SK-N-SH (cell line): ENCODE data around the gene CCR5AS.
A peak's percentile ranks its signal among the peaks of the same experiment; 100 is the strongest.

Experiments used
- CTCF ChIA-PET: fragments of 300-600, 350-600 bp; formaldehyde crosslinking; extraction: SDS; loops from one replicate; lab custom pipeline; 2021; lab: Yijun Ruan, JAX
- POLR2A ChIA-PET: fragments of 350-600 bp; sonication (Branson Sonifier 250); formaldehyde crosslinking; extraction: SDS; loops from one replicate; lab custom pipeline; 2020; ENCODE audit warnings: antibody characterized with exemption, inconsistent platforms; lab: Yijun Ruan, JAX
- DNase-seq: peaks from one replicate; pipeline ENCODE4 v3.0.0; 2012
- H2AFZ ChIP-seq: fragments of 200-600 bp; sonication (generic); 2 replicates; pipeline ENCODE4 v1.8.1; 2016; ENCODE audit warnings: antibody characterized with exemption, mild to moderate bottlenecking, low read depth
- H3F3A ChIP-seq: fragments of 200-600 bp; sonication (generic); replicated peaks from 2 replicates; pipeline ENCODE3; 2016; ENCODE audit warnings: antibody characterized with exemption, mild to moderate bottlenecking; ENCODE audit not compliant: insufficient read depth
- H3K27ac ChIP-seq, 2 experiments: fragments of 200-500 bp in 1 of 2; fragments of 200-600 bp in 1 of 2; sonication (Bioruptor generic) in 1 of 2; sonication (generic), shearing (Covaris generic) in 1 of 2; 2 replicates each; pipeline versions ENCODE4 v1.5.1 to v1.6.1; 2014 to 2016; ENCODE audit warnings: low read depth in 2 of 2, inconsistent platforms in 1 of 2, low read length in 1 of 2, mild to moderate bottlenecking in 1 of 2, mixed read lengths in 1 of 2
- H3K27me3 ChIP-seq: fragments of 200-600 bp; sonication (generic), shearing (Covaris generic); 2 replicates; pipeline ENCODE4 v1.6.1; 2016; ENCODE audit warnings: mixed run types; ENCODE audit not compliant: insufficient read depth
- H3K36me3 ChIP-seq, 2 experiments: fragments of 200-500 bp in 1 of 2; fragments of 200-600 bp in 1 of 2; sonication (Bioruptor generic) in 1 of 2; sonication (generic) in 1 of 2; replicated peaks in 1 of 2; 2 replicates each; pipeline versions ENCODE3 to v1.5.1; 2014 to 2016; ENCODE audit warnings: low read length in 1 of 2, mild to moderate bottlenecking in 1 of 2; ENCODE audit not compliant: insufficient read depth in 2 of 2, control insufficient read depth in 1 of 2
- H3K4me1 ChIP-seq, 2 experiments: fragments of 200-500 bp in 1 of 2; fragments of 200-600 bp in 1 of 2; sonication (Bioruptor generic) in 1 of 2; sonication (generic), shearing (Covaris generic) in 1 of 2; 2 replicates each; pipeline versions ENCODE4 v1.5.1 to v1.6.1; 2014 to 2016; ENCODE audit warnings: low read depth in 1 of 2, low read length in 1 of 2, mixed run types in 1 of 2; ENCODE audit not compliant: insufficient read depth in 2 of 2, control insufficient read depth in 1 of 2
- H3K4me2 ChIP-seq: fragments of 200-600 bp; sonication (generic), shearing (Covaris generic); 2 replicates; pipeline ENCODE4 v1.6.1; 2017; ENCODE audit warnings: mixed run types
- H3K4me3 ChIP-seq, 2 experiments: fragments of 200-500 bp in 1 of 2; fragments of 200-600 bp in 1 of 2; sonication (Bioruptor generic) in 1 of 2; sonication (generic), shearing (Covaris generic) in 1 of 2; 2 replicates each; pipeline versions ENCODE4 v1.5.1 to v1.8.1; 2014 to 2016; ENCODE audit warnings: low read depth in 2 of 2, inconsistent platforms in 1 of 2, low read length in 1 of 2, mild to moderate bottlenecking in 1 of 2, mixed read lengths in 1 of 2, moderate library complexity in 1 of 2
- H3K79me2 ChIP-seq: fragments of 200-600 bp; sonication (generic); 2 replicates; pipeline ENCODE4 v1.8.1; 2017; ENCODE audit warnings: mild to moderate bottlenecking; ENCODE audit not compliant: insufficient read depth
- H3K9ac ChIP-seq: fragments of 200-600 bp; sonication (generic); 2 replicates; pipeline ENCODE4 v1.6.1; 2017; ENCODE audit warnings: mixed run types
- H3K9me2 ChIP-seq: fragments of 200-600 bp; sonication (generic); 2 replicates; pipeline ENCODE4 v1.6.1; 2017; ENCODE audit warnings: mixed run types
- H3K9me3 ChIP-seq: fragments of 200-600 bp; sonication (generic); 2 replicates; pipeline ENCODE4 v1.6.1; 2017; ENCODE audit warnings: mixed run types, mild to moderate bottlenecking, moderate library complexity
- H4K20me1 ChIP-seq: fragments of 200-600 bp; sonication (generic); 2 replicates; pipeline ENCODE4 v1.6.1; 2017; ENCODE audit warnings: mild to moderate bottlenecking, mixed run types; ENCODE audit not compliant: insufficient read depth
- CHD2 ChIP-seq: fragments of 150-350 bp; IDR thresholded peaks from 2 replicates; pipeline ENCODE4 v1.6.1; 2018; ENCODE audit warnings: low read length; ENCODE audit not compliant: partially characterized antibody
- CTCF ChIP-seq: fragments of 200-600 bp; sonication (generic); IDR thresholded peaks from 2 replicates; pipeline ENCODE4 v1.6.1; 2017; ENCODE audit warnings: antibody characterized with exemption, mild to moderate bottlenecking, moderate library complexity
- ELF1 ChIP-seq: IDR thresholded peaks from 2 replicates; pipeline ENCODE4 v1.4.0; 2012
- EP300 ChIP-seq, 2 experiments: IDR thresholded peaks; 2 replicates each; pipeline versions ENCODE4 v1.4.0 to v1.6.1; 2012; ENCODE audit warnings: borderline replicate concordance in 1 of 2, low read depth in 1 of 2, low read length in 1 of 2
- EZH2phosphoT487 ChIP-seq: fragments of 200-600 bp; sonication (generic); IDR thresholded peaks from 2 replicates; pipeline ENCODE4 v1.6.1; 2017; ENCODE audit warnings: low read depth, mixed run types, mild to moderate bottlenecking, antibody characterized with exemption, moderate library complexity, borderline replicate concordance
- FOSL2 ChIP-seq: IDR thresholded peaks from 2 replicates; pipeline ENCODE4 v1.4.0; 2012; ENCODE audit warnings: low read depth, mild to moderate bottlenecking, moderate library complexity, borderline replicate concordance
- FOXJ3 ChIP-seq: sonication (generic); formaldehyde crosslinking; IDR thresholded peaks from 2 replicates; pipeline ENCODE4 v1.5.1; 2020; ENCODE audit warnings: mild to moderate bottlenecking, missing genetic modification reagents
- GATA2 ChIP-seq: sonication (generic); formaldehyde crosslinking; IDR thresholded peaks from 2 replicates; pipeline ENCODE4 v1.5.0; 2020; ENCODE audit warnings: mild to moderate bottlenecking, missing genetic modification reagents
- MAX ChIP-seq: IDR thresholded peaks from 2 replicates; pipeline ENCODE4 v1.4.0; 2012; ENCODE audit warnings: low read depth
- NFIC ChIP-seq: IDR thresholded peaks from 2 replicates; pipeline ENCODE4 v1.4.0; 2012; ENCODE audit warnings: borderline replicate concordance
- POLR2AphosphoS5 ChIP-seq: IDR thresholded peaks from 2 replicates; pipeline ENCODE4 v1.6.1; 2012; ENCODE audit warnings: low read depth, low read length
- RAD21 ChIP-seq: IDR thresholded peaks from 2 replicates; pipeline ENCODE4 v1.6.1; 2012; ENCODE audit warnings: mild to moderate bottlenecking, low read length
- RCOR1 ChIP-seq: fragments of 150-350 bp; IDR thresholded peaks from 2 replicates; pipeline ENCODE4 v1.6.1; 2017; ENCODE audit warnings: antibody characterized with exemption, low read length
- RFX5 ChIP-seq: IDR thresholded peaks from 2 replicates; pipeline ENCODE4 v1.6.1; 2012; ENCODE audit warnings: mild to moderate bottlenecking, improper control_type of control experiment, low read length
- RXRA ChIP-seq: IDR thresholded peaks from 2 replicates; pipeline ENCODE4 v1.4.0; 2012; ENCODE audit warnings: low read depth, mild to moderate bottlenecking, borderline replicate concordance
- SMC3 ChIP-seq: IDR thresholded peaks from 2 replicates; pipeline ENCODE4 v1.6.1; 2012; ENCODE audit warnings: low read depth, low read length, improper control_type of control experiment
- TAF1 ChIP-seq: IDR thresholded peaks from 2 replicates; pipeline ENCODE4 v1.6.1; 2012; ENCODE audit warnings: low read depth, mild to moderate bottlenecking, low read length, moderate library complexity, borderline replicate concordance
- TCF12 ChIP-seq: IDR thresholded peaks from 2 replicates; pipeline ENCODE4 v1.4.0; 2012
- YY1 ChIP-seq: IDR thresholded peaks from 2 replicates; pipeline ENCODE4 v1.4.0; 2012; ENCODE audit warnings: low read depth, mild to moderate bottlenecking
- WGBS: methylation state at CpG from one replicate; pipeline ENCODE4 v1.1.6; 2017; ENCODE audit warnings: low lambda C conversion rate; 5-methylcytosine and 5-hydroxymethylcytosine counted together
- TF ChIP-seq, protein P1 (sequence below): IDR thresholded peaks from 2 replicates; pipeline ENCODE4; 2012
- TF ChIP-seq, protein P2 (sequence below): fragments of 150-350 bp; IDR thresholded peaks from 2 replicates; pipeline ENCODE4 v1.6.1; 2017; ENCODE audit warnings: antibody characterized with exemption, low read length, low read depth, borderline replicate concordance

CCR5AS gene

DNA sequence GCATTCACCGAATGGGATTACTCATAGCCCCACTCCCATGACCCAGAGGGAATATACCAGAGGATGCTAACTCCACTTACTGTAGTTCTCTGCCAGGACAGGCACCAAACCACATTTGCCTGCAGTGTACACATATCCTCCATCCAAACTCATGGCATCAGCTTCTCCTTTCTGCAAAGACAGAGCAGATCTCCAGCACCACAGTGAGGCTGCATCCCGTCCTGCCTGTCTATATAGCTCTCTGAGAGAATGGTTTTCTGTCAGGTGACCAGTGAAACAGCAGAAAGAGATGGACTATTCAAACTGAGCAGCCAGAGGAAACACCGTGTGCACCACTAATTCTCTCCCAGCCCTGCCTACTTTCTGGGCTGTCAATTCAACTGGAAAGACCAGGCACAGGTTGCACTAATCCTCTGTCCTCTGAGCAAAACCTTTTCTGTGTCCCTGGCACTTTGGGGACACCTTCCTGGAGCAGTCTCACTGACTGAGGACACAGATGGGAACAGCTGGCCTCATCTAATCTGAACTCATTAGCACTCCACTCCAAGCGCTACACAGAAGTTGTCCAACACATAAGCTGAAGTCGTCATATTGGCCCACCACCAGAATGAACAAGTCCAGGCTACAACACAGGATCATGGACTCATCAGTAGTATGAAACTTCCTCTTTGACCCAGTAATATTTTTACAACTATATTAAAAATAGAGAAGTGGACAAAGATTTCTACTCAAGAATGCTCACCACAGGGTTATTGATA, 40.5 kb upstream of the CCR5AS start:
- WGBS: 23% methylated on average over 5 of the region's 5 CpGs
- ChIA-PET POLR2A (no interaction called here), CTCF (no interaction called here)

DNA sequence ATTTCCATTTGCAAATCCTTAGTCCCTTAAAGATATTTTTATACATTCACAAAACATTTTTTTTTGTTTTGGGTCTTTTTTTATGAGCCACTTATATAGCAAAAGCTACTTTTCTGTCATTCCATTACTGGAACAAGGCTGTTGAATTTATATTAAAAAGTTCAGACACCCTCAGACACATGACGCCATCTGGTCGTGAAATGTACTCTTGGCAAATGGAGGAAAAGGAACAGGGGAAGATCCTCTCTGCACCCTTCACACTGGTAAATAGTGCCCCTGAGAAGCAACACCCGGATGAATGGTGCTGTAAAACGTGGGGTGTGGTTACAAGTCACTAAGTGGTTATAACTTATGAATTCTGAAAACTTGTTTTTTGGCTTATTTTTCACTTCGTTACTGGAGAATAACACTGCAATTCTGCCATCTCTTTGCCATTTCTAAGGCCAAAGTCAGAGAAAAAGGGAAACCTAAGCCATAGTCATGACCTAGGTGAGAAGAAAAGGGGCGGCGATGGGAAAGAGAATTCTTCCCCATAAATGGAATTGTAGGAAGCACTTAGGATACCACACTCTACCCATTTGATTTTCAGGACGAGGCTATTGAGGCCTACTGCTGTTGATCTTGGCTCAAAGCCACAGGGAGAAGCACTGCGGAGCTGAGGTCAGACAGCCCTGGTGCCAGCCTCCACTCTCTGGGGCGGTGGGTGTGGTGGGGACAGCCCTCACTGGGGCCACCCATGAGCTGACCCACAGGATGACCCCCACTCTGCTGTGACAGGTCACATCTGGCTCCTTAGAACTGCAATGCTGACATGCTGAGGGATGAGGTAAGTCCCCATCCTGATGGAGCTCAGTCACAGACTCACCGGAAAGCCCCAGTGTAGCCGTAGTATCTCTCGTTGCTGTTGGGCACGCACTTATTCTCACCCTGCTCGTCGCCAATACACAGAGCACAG, 36.0 kb upstream of the CCR5AS start:
- peak; percentile 46 for DNase-seq
- CTCF ChIA-PET: interaction anchor here (0.6 to 1.3 kb wide), 16 partner anchors 9 to 807 kb away, joined by 3 to 6 read pairs (median 3); partner anchors contain the start of gene LTF

More for the DNA sequence above, 40.5 kb upstream of the CCR5AS start:
- Histone ChIP-seq H3K9me3 (no peaks in the 10 kb centered on the region), H3F3A (no peaks in the 10 kb centered on the region), H3K27me3 (no peaks in the 10 kb centered on the region), H4K20me1 (no peaks in the 10 kb centered on the region), H3K4me1 (no peaks in the 10 kb centered on the region), H3K4me2 (no peak overlapping the region), H3K27ac (no peak overlapping the region), H2AFZ (no peak overlapping the region), H3K79me2 (no peaks in the 10 kb centered on the region), H3K9me2 (no peaks in the 10 kb centered on the region), H3K36me3 (no peaks in the 10 kb centered on the region), H3K9ac (no peak overlapping the region), H3K4me3 (no peak overlapping the region)
- DNase-seq: no peak
- TF ChIP-seq NFIC: no peak
- no peak for TF ChIP-seq RFX5
- no peak for TF ChIP-seq POLR2AphosphoS5
- TF ChIP-seq, protein P1, sequence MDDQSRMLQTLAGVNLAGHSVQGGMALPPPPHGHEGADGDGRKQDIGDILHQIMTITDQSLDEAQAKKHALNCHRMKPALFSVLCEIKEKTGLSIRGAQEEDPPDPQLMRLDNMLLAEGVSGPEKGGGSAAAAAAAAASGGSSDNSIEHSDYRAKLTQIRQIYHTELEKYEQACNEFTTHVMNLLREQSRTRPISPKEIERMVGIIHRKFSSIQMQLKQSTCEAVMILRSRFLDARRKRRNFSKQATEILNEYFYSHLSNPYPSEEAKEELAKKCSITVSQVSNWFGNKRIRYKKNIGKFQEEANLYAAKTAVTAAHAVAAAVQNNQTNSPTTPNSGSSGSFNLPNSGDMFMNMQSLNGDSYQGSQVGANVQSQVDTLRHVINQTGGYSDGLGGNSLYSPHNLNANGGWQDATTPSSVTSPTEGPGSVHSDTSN: no peak
- TF ChIP-seq EP300 (IDR thresholded peaks at IDR 0.05; ENCODE audit: borderline replicate concordance in 1 of 2, low read depth in 1 of 2, low read length in 1 of 2): no peak
- no peak for TF ChIP-seq RAD21
- TF ChIP-seq TCF12: no peak
- TF ChIP-seq FOSL2: no peak
- TF ChIP-seq RCOR1: no peak
- no peak for TF ChIP-seq ELF1
- no peak for TF ChIP-seq EZH2phosphoT487
- TF ChIP-seq CHD2: no peak
- no peak for TF ChIP-seq FOXJ3 (CRISPR knock-in tag)
- TF ChIP-seq TAF1: no peak
- TF ChIP-seq RXRA: no peak
- no peak for TF ChIP-seq GATA2 (CRISPR knock-in tag)

More for the DNA sequence above, 36.0 kb upstream of the CCR5AS start:
- H2AFZ ChIP-seq: no peak overlapping the region
- no peak overlapping the region for H3K4me2 ChIP-seq
- no peaks in the 10 kb centered on the region for H3K4me1 ChIP-seq
- H3K36me3 ChIP-seq: no peaks in the 10 kb centered on the region
- no peaks in the 10 kb centered on the region for H4K20me1 ChIP-seq
- no peak overlapping the region for H3K9ac ChIP-seq
- H3K27ac ChIP-seq: no peak overlapping the region
- 46% methylated on average over 16 of the region's 16 CpGs for WGBS
- H3K79me2 ChIP-seq: no peaks in the 10 kb centered on the region
- TF ChIP-seq FOXJ3 (CRISPR knock-in tag) (no peak), EZH2phosphoT487 (no peak), CTCF (peak; percentile 66), MAX (no peak), YY1 (no peak), RAD21 (peak; percentile 58), SMC3 (peak; percentile 38; the same call in 1 of the 2 replicates), CHD2 (no peak)
- TF ChIP-seq, protein P2, sequence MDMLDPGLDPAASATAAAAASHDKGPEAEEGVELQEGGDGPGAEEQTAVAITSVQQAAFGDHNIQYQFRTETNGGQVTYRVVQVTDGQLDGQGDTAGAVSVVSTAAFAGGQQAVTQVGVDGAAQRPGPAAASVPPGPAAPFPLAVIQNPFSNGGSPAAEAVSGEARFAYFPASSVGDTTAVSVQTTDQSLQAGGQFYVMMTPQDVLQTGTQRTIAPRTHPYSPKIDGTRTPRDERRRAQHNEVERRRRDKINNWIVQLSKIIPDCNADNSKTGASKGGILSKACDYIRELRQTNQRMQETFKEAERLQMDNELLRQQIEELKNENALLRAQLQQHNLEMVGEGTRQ: no peak
- TF ChIP-seq, all 33 proteins: peak for 3
- Histone ChIP-seq H3K9me3 (no peaks in the 10 kb centered on the region), H3F3A (no peaks in the 10 kb centered on the region), H3K9me2 (no peaks in the 10 kb centered on the region), H3K27me3 (no peaks in the 10 kb centered on the region), H3K4me3 (no peak overlapping the region; a peak in 1 of 4 replicates)
- POLR2A ChIA-PET: no interaction called here
